Endothelial cell of umbilical vein (primary cell): ENCODE data around the gene LENG8. TPM values are rescaled to one million over a fixed set of nuclear protein-coding genes. Genes with fewer than 3 reads are reported as not detected.

Source experiments
- BruUV-seq: library from RNA; stranded (reverse); fragments of 400-500 nt; replicated peaks from 2 replicates; lab custom pipeline; 2021; lab: Mats Ljungman, UMichigan
- CTCF ChIA-PET: fragments of 300-600, 350-600 bp; sonication (Branson Sonifier 250); formaldehyde crosslinking; loops from one replicate; lab custom pipeline; 2021; ENCODE audit warnings: antibody characterized with exemption, inconsistent platforms; lab: Charles Lee
- POLR2A ChIA-PET: fragments of 300-600, 350-600 bp; sonication (Branson Sonifier 250); formaldehyde crosslinking; loops from one replicate; lab custom pipeline; 2021; ENCODE audit warnings: antibody characterized with exemption, inconsistent platforms; lab: Charles Lee
- DNase-seq: peaks from one replicate; pipeline ENCODE4 v3.0.0-alpha.2; 2011; ENCODE audit warnings: low read depth, low spot score
- FAIRE-seq: peaks from 2 replicates; lab custom pipeline; 2011; peaks lifted over from hg19 to GRCh38; lab: Jason Lieb, UNC
- H2AFZ ChIP-seq: 2 replicates; pipeline ENCODE4 v1.6.0; 2012; ENCODE audit warnings: low read depth, low read length, control low read depth, inconsistent platforms
- H3K27ac ChIP-seq: 2 replicates; pipeline ENCODE4 v1.5.1; 2011; ENCODE audit warnings: low read depth, mild to moderate bottlenecking, control low read depth, low read length, moderate library complexity; ENCODE audit not compliant: insufficient read depth
- H3K27me3 ChIP-seq, 2 experiments: 2 replicates each; pipeline versions ENCODE4 v1.6.0 to v1.6.1; 2011; ENCODE audit warnings: low read length in 2 of 2, mixed read lengths in 1 of 2; ENCODE audit not compliant: control insufficient read depth in 2 of 2, insufficient read depth in 2 of 2
- H3K36me3 ChIP-seq, 2 experiments: 2 replicates in 1 of 2; 3 replicates in 1 of 2; pipeline ENCODE4 v1.5.1; 2011; ENCODE audit warnings: low read length in 2 of 2, mild to moderate bottlenecking in 1 of 2, moderate library complexity in 1 of 2; ENCODE audit not compliant: control insufficient read depth in 2 of 2, insufficient read depth in 2 of 2; ENCODE audit errors: extremely low read depth in 1 of 2
- H3K4me1 ChIP-seq: 3 replicates; pipeline ENCODE4 v1.5.1; 2011; ENCODE audit warnings: mild to moderate bottlenecking, low read length; ENCODE audit not compliant: control insufficient read depth, insufficient read depth; ENCODE audit errors: extremely low read depth
- H3K4me2 ChIP-seq: 2 replicates; pipeline ENCODE4 v1.6.1; 2011; ENCODE audit warnings: low read length, control low read depth, mixed read lengths; ENCODE audit not compliant: insufficient read depth
- H3K4me3 ChIP-seq, 3 experiments: fragments of 200-600 bp in 1 of 3; sonication (generic), shearing (Covaris generic) in 1 of 3; replicated peaks in 1 of 3; 2 replicates each; pipeline ENCODE4 v1.5.1; 2011 to 2016; ENCODE audit warnings: control low read depth in 3 of 3, low read length in 3 of 3, mild to moderate bottlenecking in 2 of 3, inconsistent platforms in 1 of 3, low read depth in 1 of 3, moderate library complexity in 1 of 3; ENCODE audit not compliant: insufficient read depth in 1 of 3
- H3K79me2 ChIP-seq: 2 replicates; pipeline ENCODE4 v1.6.0; 2012; ENCODE audit warnings: low read length, inconsistent platforms; ENCODE audit not compliant: control insufficient read depth, insufficient read depth
- H3K9ac ChIP-seq: replicated peaks from 2 replicates; pipeline ENCODE3; 2011; ENCODE audit warnings: low read length, control low read depth; ENCODE audit not compliant: insufficient read depth; ENCODE audit errors: extremely low read depth
- H3K9me1 ChIP-seq: replicated peaks from 3 replicates; pipeline ENCODE4 v1.6.0; 2011; ENCODE audit warnings: mild to moderate bottlenecking, low read length; ENCODE audit not compliant: control insufficient read depth, insufficient read depth; ENCODE audit errors: extremely low read depth
- H3K9me3 ChIP-seq: replicated peaks from 2 replicates; pipeline ENCODE4 v1.5.1; 2012; ENCODE audit warnings: low read length, inconsistent platforms; ENCODE audit not compliant: control insufficient read depth, insufficient read depth
- H4K20me1 ChIP-seq: replicated peaks from 2 replicates; pipeline ENCODE3; 2011; ENCODE audit warnings: mild to moderate bottlenecking, low read length; ENCODE audit not compliant: control insufficient read depth, insufficient read depth; ENCODE audit errors: extremely low read depth
- GATA2 ChIP-seq: IDR thresholded peaks from 2 replicates; pipeline ENCODE4 v1.7.0; 2011; ENCODE audit warnings: low read depth, mild to moderate bottlenecking, moderate library complexity, mixed read lengths, low read length; ENCODE audit not compliant: insufficient read length, insufficient read depth
- MYC ChIP-seq: IDR thresholded peaks from one replicate; pipeline ENCODE4 v1.6.1; 2011; ENCODE audit warnings: mild to moderate bottlenecking, low read depth, low read length
- POLR2AphosphoS5 ChIP-seq: IDR thresholded peaks from 2 replicates; pipeline ENCODE4 v1.6.1; 2012; ENCODE audit warnings: low read depth, mild to moderate bottlenecking, control low read depth, low read length, moderate library complexity; ENCODE audit not compliant: insufficient read depth
- dilution Hi-C: fragments of 300-500 bp; cut with MboI; formaldehyde crosslinking; loops from one replicate; pipeline ENCODE4 v1.15.0; 2019; ENCODE audit warnings: low sequenced_read_pairs; ENCODE audit not compliant: extremely low pct_ligation_motif_present
- intact Hi-C: fragments of 100-400 bp; cut with micrococcal nuclease; formaldehyde crosslinking; loops from one replicate; pipeline ENCODE4 v1.10.0; 2022
- polyA plus RNA-seq, 4 experiments: library from polyadenylated mRNA; depleted of rRNA in 3 of 4; stranded (reverse) in 3 of 4; unstranded in 1 of 4; fragments of >200 nt; gene quantifications; 2 replicates each; pipeline versions ENCODE4 v1.2.1 to v1.2.3, GENCODE V29; 2011 to 2012; ENCODE audit warnings: missing spikeins in 1 of 4
- total RNA-seq: library from RNA; stranded (reverse); gene quantifications from 2 replicates; pipeline ENCODE4 v1.2.3, GENCODE V29; 2021

LENG8 gene
- total and polyA plus RNA-seq, 2 donors (not counting 3 experiments of a cell fraction or from before 2014, with no cell fraction given): 130 to 218 TPM

DNA sequence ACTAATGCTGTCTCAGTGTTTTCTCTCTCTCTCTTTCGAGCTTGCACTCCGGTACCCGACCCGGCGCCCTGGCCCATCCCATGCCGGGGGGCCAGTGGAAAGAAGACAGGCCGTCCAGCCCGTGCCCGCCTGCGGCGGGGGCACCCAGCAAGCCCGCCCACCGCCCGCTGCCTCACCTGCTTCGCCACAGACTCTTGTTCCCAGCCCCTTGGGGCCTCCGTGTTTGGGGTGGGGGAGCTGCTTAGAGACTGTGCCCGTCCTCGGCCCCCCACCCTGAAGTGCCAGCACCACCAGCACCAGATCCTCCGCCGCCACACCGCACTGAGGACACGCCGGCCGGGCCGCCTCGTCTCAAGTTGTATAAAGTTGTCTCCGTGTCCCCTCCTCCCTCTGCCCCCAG, 12.2 kb downstream of the LENG8 start:
- TF ChIP-seq GATA2 (no peak), POLR2AphosphoS5 (peak; percentile 43)
- no peaks in the 10 kb centered on the region for H3K9me1 ChIP-seq
- no peak overlapping the region for H3K4me2 ChIP-seq
- H3K4me1 ChIP-seq: peaks cover 29% of the 10 kb centered on the region
- ChIA-PET POLR2A (interaction anchor here (1.7 kb wide), 1 partner anchor 12 kb away, joined by 4 read pairs; the partner anchor contains the start of gene CDC42EP5), CTCF (interaction anchor here (1.1 kb wide), 1 partner anchor 13 kb away, joined by 3 read pairs; the partner anchor contains the start of gene LENG8)
- TSS peak; percentile 30 for BruUV-seq
- H3K79me2 ChIP-seq: peaks cover 39% of the 10 kb centered on the region
- no peaks in the 10 kb centered on the region for H3K9me3 ChIP-seq
- FAIRE-seq (no peak), DNase-seq (no peak)
- dilution Hi-C loops: no loop called here
- no peaks in the 10 kb centered on the region for H4K20me1 ChIP-seq
- H3K4me3 ChIP-seq: no peak overlapping the region
- no peak overlapping the region for H3K9ac ChIP-seq
- intact Hi-C loops: loop anchor here (5.0 to 10.0 kb wide), 5 partner anchors 594 to 1194 kb away; partner anchors contain the start of genes MYADM, PPP1R12C, RDH13 and U2AF2
- no peak overlapping the region for H2AFZ ChIP-seq
- H3K27ac ChIP-seq: peak overlapping the region; percentile 20
- H3K27me3 ChIP-seq: no peaks in the 10 kb centered on the region
- peaks cover 17 to 46% of the 10 kb centered on the region in 2 experiments for H3K36me3 ChIP-seq

DNA sequence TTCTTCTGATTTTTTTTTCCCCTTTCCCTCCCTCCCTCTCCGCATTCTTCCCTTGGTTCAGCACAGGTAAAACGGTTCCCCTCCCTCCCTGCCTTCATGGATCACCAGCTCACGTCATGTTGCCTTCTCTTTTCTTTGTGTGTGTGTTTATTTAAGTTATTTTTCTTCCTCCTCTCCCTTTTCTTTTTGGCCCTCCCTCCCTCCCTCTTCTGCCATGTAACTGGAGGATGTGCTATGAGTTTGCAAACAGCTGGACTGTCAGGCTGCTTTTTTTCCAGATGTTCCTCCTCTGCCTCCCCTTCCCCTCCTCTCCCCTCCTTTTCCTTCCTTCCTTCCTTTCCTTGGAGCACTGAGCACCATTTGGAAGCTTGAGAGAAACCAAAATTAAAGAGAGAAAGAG, 12.6 kb downstream of the LENG8 start:
- CTCF ChIA-PET: interaction anchor here (1.0 to 2.4 kb wide), 5 partner anchors 11 to 23 kb away, joined by 3 to 21 read pairs (median 5); partner anchors contain the start of genes CDC42EP5 and LENG8
- no peaks in the 10 kb centered on the region for H3K27me3 ChIP-seq
- peaks cover 29% of the 10 kb centered on the region for H3K4me1 ChIP-seq
- peaks cover 37% of the 10 kb centered on the region for H3K79me2 ChIP-seq
- no peak overlapping the region for H3K9ac ChIP-seq
- no peaks in the 10 kb centered on the region for H3K9me3 ChIP-seq
- FAIRE-seq: peak; percentile 59
- dilution Hi-C loops (no loop called here), intact Hi-C loops (loop anchor here (2.0 to 10.0 kb wide), 6 partner anchors 271 to 1193 kb away; partner anchors contain the start of genes MYADM, PPP1R12C, RDH13 and TSEN34)
- peak overlapping the region; percentile 85 for H3K27ac ChIP-seq
- peaks cover 16 to 43% of the 10 kb centered on the region in 2 experiments for H3K36me3 ChIP-seq
- peak; percentile 17 for DNase-seq
- POLR2A ChIA-PET: interaction anchor here (0.6 to 2.4 kb wide), 3 partner anchors 8 to 13 kb away, joined by 3 to 11 read pairs (median 4); partner anchors contain the start of genes CDC42EP5 and LENG8
- no peaks in the 10 kb centered on the region for H4K20me1 ChIP-seq
- BruUV-seq: no TSS peak
- TF ChIP-seq POLR2AphosphoS5 (peak; percentile 13), MYC (no peak)
- no peaks in the 10 kb centered on the region for H3K9me1 ChIP-seq
- H3K4me3 ChIP-seq: no peak overlapping the region
- no peak overlapping the region for H2AFZ ChIP-seq
- H3K4me2 ChIP-seq: peak overlapping the region; percentile 32
